ENCODE data around the gene NEK7.
A peak's percentile ranks its signal among the peaks of the same experiment; 100 is the strongest.
"Not testable (repeated sequence)": the region's sequence is repeated elsewhere in the genome, so short reads cannot be mapped to it uniquely, and the experiment has no call there.

Gene NEK7

GRCh38 chr1:198125995-198126735, 30.6 kb upstream of the NEK7 start:
- no peak for TF ChIP-seq CTCF (conservative IDR thresholded peaks at IDR 0.05; ENCODE audit: low read depth, low read length)
- peak; percentile 88 for DNase-seq (ENCODE audit: low read depth)
- no peak overlapping the region for H3K4me3 ChIP-seq (ENCODE audit: low read depth, low read length)

GRCh38 chr1:198128533-198128932, 28.3 kb upstream of the NEK7 start:
- TF ChIP-seq CTCF (conservative IDR thresholded peaks at IDR 0.05; ENCODE audit: low read depth, low read length): no peak
- no peak overlapping the region for H3K4me3 ChIP-seq (ENCODE audit: low read depth, low read length)
- peak; percentile 45 for DNase-seq (ENCODE audit: low read depth)

GRCh38 chr1:198130053-198130452, 26.7 kb upstream of the NEK7 start:
- H3K4me3 ChIP-seq (ENCODE audit: low read depth, low read length); DNase-seq (ENCODE audit: low read depth): not testable (repeated sequence)

- no peak for TF ChIP-seq CTCF (conservative IDR thresholded peaks at IDR 0.05; ENCODE audit: low read depth, low read length)
- DNase-seq (ENCODE audit: low read depth): no peak
- no peak overlapping the region for H3K4me3 ChIP-seq (ENCODE audit: low read depth, low read length)
Measured at GRCh38 chr1:198132060-198132781, 24.6 kb upstream of the NEK7 start.

- no peak overlapping the region for H3K4me3 ChIP-seq (ENCODE audit: low read depth, low read length)
Measured at GRCh38 chr1:198134252-198134651, 22.5 kb upstream of the NEK7 start.

GRCh38 chr1:198135366-198135765, 21.4 kb upstream of the NEK7 start:
- no peak for TF ChIP-seq CTCF (conservative IDR thresholded peaks at IDR 0.05; ENCODE audit: low read depth, low read length)
- DNase-seq (ENCODE audit: low read depth): no peak

More at GRCh38 chr1:198134252-198134651, 22.5 kb upstream of the NEK7 start:
- TF ChIP-seq CTCF (conservative IDR thresholded peaks at IDR 0.05; ENCODE audit: low read depth, low read length): no peak
- DNase-seq (ENCODE audit: low read depth): no peak

GRCh38 chr1:198141668-198142351, 15.0 kb upstream of the NEK7 start:
- H3K4me3 ChIP-seq (ENCODE audit: low read depth, low read length): no peak overlapping the region
- TF ChIP-seq CTCF (conservative IDR thresholded peaks at IDR 0.05; ENCODE audit: low read depth, low read length): no peak
- no peak for DNase-seq (ENCODE audit: low read depth)

More at GRCh38 chr1:198135366-198135765, 21.4 kb upstream of the NEK7 start:
- no peak overlapping the region for H3K4me3 ChIP-seq (ENCODE audit: low read depth, low read length)
